Stimulated activated CD8-positive, alpha-beta memory T cell treated with anti-CD3 and anti-CD28 coated beads, Interleukin-15, amount 100 ng/mL, for 1 hour (primary cell): ENCODE data around the gene LRCH1.

Experiments used
- DNase-seq: peaks from one replicate; pipeline ENCODE4 v3.0.0-alpha.2; 2020; ENCODE audit warnings: low read depth

Gene LRCH1

DNA sequence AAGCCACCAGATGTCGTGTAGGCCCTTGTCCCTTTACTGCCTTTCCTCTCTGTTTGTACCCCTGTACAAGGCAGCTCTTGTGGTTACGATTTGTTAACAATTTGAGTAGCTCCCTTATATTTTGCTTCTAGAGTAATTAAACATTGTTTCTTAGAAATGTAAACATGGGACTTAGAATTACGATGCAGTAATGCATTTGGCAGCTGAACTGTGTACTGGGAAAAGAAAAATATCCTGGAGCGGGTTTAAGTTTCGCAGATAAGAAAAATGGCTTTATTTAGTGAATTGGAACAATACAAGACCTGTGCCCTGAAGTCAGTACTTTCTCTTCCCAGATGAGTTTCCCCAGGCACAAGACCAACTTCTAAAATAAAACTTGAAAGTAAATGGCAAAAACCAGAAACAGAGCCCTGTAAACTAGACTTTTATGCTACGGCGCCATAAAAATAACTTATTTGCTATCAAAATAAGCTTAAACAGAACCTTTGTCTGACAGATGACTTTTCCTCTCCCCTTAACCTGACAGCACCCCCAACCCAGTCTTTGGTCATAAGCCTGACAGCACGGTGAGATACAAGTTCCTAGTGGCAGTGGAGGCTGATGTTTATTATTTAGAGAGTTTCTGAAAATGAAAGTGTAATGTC lies 63.0 kb downstream of the LRCH1 start:
- no peak for DNase-seq

DNA sequence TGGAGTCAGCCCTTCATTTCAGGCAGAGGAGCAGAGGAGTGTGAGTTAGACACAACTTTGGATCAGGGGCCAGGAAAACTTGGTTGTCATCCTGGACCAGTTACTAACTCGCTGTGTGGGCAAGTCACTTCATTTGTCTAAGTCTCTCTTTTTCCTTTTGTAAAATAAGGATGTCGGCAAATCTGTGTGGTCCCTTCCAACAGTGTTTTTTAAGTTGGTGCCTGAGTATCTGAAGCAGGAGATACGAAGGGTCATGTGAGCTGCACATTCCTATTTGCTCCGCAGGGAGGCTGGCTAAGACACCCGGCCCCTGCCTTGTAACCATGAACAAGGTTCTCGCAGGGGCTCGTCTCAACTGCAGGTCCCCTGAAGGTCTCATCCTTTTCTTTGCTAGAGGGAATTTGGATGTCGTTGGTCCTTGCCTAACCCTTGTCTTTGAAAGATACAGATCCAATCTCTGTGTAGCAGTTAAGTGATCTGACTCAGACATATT lies 64.3 kb downstream of the LRCH1 start:
- DNase-seq, result no peak

DNA sequence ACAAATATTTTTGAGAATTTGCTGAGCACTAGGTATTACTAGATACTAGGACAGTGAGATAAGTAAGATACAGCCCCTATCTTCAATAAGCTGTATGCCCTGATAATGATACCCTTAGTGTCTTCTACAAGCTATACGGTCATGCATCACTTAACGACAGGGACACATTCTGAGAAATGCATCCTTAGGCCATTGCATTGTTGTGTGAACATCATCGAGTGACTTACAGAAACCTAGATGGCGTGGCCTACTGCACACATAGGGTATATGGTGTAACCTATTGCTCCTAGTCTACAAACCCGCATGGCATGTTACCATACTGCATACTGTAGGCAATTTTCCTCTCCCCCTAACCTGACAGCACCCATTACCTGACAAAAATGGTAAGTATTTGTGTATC lies 64.9 kb downstream of the LRCH1 start:
- DNase-seq, result no peak

DNA sequence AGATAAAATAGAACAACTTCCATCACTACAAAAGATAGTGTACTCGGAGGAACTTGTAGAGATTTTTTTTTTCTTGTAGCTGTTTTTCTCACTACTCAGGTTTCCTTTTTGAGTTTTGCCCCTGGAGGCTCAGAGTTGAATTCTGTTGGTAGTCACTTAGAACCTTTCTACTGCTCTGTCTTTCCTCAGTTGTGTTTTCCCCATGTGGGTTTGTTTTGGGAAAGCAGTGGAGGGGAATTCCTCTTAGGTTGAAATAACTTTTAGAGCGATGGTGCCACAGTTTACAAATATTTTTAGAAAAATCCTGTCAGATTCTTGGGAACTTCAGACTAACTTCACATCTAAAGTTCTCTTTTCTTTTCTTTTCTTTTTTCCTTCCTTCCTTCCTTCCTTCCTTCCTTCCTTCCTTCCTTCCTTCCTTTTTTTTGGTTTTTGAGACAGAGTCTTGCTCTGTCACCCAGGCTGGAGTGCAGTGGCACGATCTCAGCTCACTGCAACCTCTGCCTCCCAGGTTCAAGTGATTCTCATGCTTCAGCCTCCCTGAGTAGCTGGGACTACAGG lies 65.8 kb downstream of the LRCH1 start:
- DNase-seq, result no peak

DNA sequence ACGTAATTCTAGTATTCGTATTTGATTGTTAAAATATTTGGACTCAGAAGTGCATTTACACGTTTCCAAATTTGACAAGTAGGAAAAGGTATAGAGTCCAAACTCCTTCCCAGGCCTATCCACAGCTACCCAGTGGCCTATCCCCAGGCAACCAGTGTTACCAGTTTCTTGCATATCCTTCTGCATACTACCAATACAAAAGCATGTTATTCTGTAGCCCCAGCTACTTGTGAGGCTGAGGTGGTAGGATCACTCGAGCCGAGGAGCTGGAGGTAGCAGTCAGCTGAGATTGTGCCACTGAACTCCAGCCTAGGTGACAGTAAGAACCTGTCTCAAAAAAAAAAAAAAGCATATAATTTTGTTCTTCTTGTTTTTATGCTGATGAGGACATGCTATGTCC lies 67.1 kb downstream of the LRCH1 start:
- no peak for DNase-seq

DNA sequence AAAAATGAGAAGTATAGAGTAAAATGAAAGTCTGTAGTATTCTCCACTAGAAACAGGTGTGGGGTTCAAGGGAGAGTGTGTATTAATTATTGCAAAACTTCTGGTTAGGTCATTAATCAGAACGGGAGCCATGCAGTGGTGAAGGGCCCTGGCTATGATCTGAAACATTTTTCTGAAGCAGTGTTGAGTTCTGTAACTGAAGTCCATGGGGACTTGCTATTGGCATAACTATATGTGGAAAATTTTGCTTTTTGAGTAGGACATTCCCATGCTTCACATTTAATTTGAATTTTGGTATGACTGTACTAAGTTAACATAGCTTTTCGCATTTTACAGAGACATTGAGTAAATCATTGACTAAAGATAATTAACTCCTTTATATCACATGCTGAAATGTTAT lies 67.5 kb downstream of the LRCH1 start:
- no peak for DNase-seq

DNA sequence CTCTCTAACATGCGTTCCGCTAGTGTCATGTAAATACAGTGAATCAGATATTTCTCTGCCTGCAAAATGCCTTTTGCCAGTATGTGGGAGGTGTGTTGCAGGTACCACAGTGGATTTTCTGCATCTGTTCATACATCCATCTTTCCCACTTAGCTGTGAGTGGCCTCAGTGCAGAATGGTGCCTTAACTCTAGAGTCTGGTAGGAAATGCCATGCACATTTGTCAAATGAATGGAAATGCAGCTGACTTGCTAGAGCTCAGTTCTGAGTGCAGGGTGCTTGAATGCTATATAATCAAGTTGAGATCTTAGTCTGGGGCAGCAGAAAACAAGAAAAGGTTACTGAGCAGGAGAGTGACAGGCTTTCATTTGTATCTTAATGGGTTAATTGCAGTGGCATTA lies 68.2 kb downstream of the LRCH1 start:
- DNase-seq, result no peak

DNA sequence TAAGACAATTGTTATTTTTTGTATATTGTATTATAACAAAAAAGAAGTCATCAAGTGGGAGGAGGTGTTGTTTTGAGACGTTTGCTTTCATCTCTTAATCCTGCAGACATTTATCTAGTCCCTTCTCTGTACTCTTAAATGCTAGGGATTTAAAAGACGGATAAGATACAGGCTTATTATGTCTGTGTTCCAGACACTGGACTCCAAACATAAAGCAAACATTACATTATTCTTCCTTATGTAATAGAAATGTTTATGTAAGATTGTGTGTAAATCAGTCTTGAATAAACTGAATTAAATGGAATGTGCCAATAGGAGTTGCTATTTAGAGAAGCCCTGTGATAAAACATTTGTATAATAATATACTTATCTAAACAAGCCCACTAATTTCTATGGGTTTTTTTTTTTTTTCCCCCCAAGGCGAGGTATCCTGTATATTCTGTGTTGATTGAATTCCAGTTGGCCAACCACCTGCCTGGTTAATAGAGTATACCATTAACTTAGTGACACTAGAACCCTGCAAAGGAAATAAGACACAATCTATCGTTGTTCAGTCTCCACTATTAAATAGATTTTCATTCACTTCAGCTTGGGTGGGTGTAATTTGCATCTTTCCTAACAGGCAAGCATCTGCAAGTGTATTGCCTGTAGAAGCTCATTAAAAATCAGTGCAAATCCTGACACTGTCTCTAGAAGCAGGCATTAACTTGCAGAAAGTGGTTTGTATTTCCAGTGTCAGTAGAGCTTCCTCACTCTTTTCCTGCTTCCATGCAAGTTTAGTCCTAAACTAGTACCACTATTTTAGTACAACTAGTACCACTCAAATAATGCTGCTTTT lies 69.0 kb downstream of the LRCH1 start:
- DNase-seq, result no peak

DNA sequence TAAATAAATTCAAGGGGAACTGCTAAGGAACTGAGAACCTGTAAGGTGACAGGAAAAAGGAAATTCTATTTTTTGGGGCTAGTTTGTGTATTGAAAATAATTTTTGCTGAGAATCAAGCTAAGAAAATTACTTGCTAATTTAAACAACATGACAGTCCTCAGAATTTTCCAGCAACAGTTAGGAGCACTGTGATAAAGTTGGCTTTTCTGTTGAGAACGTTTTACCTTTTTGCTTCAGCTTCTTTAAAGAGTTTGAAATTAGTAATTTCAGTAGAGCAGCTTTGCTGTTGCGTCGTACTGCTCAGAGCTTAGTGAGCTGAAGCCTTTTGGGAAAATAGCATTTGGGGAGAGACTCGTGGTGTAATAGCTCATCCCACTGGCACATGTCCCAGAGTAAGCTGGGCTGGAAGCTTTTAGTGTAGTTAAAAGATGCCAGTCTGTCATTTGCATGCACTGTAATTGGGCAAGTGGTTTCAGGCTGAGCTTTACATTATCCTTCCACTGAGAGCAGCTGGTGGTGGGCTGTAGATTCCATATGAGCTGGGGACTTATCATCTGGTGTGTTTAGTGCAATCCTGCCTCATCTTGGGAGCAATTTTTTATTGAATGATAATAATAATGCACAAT lies 69.8 kb downstream of the LRCH1 start:
- DNase-seq, result no peak

DNA sequence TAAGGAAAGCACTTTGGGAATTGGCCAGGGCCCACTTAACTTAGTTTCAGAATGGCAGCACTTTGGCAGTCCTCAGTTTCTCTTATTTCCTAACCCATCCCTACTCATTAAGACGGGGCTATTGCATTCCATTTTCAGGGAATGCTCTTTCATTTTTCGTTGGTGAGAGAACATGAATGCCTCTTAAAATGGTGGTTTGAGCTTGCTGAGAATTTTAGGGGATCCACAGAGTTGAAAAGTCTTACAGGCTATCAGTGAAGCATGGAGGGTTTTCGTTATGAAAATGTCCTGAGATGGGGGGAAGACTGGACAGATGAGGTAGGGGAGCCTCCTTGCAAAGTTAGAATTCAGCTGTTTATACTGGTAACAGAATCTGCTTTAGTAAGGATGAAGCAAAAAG lies 71.4 kb downstream of the LRCH1 start:
- DNase-seq, result no peak

DNA sequence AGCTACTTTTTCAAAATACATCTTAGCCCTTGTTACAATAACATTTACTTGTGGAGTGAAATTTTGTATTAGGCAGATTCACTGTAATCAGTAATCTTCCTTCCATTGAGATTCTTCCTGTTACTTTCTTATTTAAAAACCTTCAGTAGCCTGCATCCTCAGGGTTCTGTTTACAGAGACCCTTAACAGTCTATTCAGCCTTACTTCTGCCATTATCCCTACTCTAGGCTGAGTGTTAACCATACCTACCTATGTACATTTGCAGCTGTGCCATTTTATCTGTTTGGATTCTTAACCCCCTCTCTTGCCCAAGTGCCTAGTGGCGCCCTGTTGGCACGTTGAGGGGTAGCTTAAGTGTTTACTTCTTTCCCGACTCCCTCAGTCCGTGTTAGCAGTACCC lies 71.9 kb downstream of the LRCH1 start:
- DNase-seq, result no peak

DNA sequence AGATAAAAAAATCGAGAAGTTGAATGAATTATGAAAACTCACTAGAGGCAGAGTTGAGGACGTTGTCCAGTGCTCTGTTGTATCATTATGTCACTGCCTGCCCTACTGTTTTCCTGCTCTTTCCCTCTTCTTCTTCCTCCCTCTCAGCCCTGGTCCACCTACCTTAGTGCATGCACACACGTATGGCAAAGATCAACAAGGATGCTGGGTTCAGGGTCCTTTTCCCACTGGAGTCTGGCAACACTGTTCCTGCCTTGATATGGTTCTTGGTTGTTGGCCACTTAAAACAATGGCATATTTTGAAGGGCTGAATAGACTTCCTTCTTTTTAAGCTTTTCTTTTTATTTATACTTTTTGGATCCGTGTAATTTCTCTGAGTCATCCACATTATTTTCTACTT lies 74.5 kb downstream of the LRCH1 start:
- DNase-seq, result no peak

DNA sequence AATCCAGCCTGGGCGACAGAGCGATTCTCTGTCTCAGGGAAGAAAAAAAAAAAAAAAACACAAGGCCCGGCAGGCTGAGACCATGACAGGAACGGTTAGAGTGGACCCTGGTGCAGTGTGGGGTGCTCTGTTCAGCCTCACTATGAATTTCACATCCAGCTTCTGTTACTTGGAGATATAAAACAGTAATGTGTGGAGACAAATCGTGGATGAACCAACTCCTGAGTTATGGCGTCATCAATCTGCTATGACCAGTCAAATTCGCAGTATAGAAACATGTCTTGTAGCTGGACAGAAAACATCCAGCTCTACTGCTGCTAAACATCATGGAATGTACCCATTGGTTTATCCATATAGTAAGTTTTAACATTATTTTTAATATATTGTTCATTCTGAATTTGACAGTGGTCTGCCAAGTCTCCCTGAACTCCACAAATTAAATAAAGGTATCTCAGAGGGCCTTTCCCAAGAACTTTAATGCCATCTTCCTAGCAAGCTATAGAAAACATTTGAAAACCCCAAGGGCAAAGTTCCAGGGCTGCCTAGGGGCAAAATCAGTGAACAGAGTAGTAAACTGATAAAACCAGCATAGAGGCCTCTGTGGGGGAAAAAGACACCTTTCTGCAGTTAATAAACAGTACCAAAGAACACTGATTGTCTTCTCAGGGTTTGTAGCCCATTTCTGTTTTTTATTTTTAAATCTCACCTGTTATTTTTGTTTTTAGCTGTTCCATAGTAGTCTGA lies 75.8 kb downstream of the LRCH1 start:
- DNase-seq, result no peak

DNA sequence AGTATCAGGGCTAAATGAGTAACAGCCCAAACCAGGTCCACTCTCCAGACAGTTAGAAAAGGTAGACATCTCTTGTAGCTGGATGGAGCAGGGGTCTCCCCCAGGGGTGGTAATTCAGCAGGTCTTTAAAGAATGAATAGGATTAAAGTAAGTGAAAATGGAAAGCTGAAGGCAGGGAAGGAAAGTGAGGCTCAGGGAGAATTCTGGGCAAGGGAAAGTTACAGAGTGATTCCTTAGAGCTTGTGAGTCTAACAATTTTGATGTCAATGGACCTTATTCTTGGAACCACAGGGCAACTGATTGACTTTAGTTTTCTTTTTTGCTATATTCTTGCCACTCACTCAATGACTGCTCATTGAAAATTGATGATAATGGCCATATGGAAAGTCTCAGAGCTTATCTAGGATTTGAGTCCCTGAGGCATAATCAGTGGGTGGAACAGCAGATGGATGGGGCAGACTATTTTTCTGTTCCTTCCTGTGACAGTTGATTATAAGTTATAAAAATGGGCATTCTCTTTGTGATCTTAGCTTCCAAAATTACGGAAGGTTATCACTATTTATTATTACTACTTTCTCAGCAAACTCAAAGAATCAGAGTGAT lies 76.9 kb downstream of the LRCH1 start:
- DNase-seq, result no peak

DNA sequence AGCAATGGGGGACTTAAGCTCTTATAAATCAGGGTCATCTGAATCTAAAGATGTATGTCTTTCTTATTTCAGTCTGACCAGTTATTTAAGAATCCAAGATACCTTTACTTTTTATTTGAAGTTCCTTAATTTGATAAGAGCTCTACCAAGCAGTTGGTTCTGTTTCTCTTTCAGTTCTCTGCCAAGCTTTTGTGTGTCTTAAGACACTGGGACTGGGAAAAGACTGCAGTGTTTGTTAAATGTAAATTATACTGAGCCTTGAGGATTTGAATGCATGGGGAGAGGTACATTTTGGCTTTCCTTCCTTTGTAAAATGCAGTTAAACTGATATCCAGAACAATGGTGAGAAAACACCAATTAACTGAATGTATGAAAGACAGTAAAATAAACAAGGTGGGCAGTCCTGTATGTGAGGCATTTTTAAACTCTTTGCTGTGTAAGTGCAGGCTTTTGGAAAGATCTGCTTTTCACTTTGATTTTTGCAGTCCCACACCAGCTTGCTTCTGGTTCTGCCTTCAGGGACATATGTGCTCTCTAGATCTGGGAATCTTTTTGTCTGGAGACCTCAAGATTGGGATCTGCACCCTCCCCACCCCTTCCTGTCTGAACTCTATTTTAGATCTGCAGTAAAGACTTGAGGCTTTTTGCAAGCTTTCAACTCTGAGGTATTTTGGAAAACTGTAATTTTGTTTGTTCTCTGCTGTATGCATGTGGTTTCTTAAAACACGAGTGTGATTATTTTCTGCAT lies 77.6 kb downstream of the LRCH1 start:
- no peak for DNase-seq

DNA sequence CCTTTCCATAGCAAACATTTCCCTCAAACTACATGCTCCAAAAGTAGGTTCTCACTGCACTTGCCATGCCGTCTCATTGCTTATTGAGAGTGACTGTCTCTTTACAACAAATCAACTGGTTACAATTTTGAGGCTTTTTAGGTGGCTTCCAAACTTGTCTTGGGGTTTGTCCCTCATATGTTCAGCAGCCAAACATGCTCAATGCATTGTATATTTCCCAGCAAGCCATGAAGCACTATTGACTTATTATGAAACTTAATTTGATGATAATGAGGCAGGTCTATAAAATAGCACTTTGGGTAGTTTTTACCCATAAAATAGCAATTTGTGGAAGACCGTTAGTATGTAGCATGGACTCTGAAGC lies 78.2 kb downstream of the LRCH1 start:
- DNase-seq, result no peak

DNA sequence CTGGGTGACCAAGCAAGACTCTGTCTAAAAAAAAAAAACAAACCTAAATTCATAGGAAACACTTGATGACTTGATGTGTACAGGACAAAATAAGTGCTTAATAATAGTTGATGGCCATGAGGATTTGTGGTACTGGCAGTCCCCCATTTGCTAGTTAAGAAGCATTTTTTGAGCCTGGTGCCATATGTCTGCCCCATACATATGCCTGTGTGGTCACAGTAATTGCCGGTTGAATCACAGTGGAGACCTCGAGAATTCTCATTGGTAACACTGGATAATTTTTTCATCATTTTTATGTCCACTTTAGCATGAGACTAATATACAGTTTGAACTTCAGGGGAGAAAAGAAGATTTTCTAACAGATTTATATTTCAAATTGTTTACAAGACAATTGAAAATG lies 79.2 kb downstream of the LRCH1 start:
- DNase-seq, result no peak

DNA sequence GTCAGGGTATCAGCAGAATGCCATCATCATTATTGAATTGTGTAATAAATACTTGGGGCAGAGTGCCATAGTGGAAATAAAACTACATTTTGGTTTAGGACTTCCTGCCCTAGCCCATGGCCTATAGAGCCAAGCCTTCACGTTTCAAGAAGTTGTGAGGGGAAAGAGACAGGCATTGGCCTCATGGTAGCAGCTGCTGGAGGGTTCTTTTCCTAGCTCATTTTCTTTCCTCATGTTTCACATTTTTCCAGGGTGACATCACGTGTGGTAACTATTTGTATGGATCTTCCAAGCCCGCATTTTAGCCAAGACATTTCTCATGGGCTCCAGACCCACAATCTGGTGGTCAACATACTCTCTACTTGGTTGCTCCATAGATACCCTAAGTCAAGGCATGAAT lies 80.4 kb downstream of the LRCH1 start:
- DNase-seq, result no peak

DNA sequence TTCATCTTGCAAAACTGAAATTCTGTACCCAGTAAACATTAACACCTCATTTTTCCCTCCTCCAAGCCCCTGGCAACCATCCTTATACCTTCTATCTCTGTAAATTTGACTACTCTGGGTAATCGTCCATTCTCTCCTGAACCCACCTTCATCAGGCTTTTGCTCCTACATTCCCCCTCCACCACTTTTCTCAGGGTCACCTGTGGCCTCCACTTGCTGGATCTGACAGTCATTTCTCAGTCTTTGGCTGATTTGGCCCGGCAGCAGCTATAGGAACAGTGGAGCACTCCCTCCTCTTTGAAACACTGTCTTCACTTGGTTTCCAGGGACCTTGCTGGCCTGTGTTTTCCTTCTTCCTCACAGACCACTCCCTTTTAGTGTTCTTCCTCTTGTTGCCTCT lies 83.5 kb downstream of the LRCH1 start:
- DNase-seq, result no peak

DNA sequence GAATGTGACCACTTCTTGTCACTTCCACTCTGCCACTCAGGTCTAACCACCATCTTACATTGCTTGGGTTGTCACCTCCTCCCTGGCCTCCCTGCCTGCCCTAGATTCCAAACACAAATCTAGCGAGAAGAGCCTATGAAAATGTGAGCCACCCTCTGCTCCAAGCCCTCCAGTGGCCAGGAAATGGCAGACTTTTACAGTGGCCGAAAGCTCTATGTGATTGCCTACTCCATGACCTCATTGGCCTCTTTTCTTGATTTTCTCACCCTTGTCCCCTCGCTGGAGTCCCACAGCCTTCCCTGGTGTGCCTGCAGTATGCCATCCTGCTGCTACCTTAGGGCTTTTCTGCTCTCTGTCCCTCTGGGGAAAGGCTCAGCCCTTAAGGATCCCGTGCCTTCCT lies 84.2 kb downstream of the LRCH1 start:
- DNase-seq, result no peak

DNA sequence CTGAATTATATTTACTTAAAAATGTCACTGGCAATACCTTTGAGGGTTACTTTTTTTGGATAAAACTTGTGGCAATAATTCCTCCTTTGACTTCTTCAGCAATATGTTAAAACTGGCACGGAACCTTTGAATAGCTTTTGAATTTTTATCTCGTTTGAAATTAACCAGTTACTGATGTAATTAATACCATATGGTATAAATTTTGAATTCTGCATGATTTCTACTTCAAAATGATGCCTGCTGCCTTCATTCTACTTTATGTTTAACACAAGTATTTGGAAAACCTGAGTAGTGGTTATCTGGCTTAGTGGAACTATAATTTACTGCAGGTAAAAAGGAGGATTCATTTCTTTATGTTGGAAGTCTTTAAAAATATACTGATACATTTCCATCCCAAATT lies 85.3 kb downstream of the LRCH1 start:
- DNase-seq, result no peak
